SK-N-SH (cell line): ENCODE data around the gene ABCF3. TPM values are rescaled to one million over a fixed set of nuclear protein-coding genes. Genes with fewer than 3 reads are reported as not detected.
"Not testable (repeated sequence)": the region's sequence is repeated elsewhere in the genome, so short reads cannot be mapped to it uniquely, and the experiment has no call there.

ENCODE experiments used
- CTCF ChIA-PET: fragments of 300-600, 350-600 bp; formaldehyde crosslinking; extraction: SDS; loops from one replicate; lab custom pipeline; 2021; lab: Yijun Ruan, JAX
- POLR2A ChIA-PET: fragments of 350-600 bp; sonication (Branson Sonifier 250); formaldehyde crosslinking; extraction: SDS; loops from one replicate; lab custom pipeline; 2020; ENCODE audit warnings: antibody characterized with exemption, inconsistent platforms; lab: Yijun Ruan, JAX
- DNase-seq: peaks from one replicate; pipeline ENCODE4 v3.0.0; 2012
- H2AFZ ChIP-seq: fragments of 200-600 bp; sonication (generic); 2 replicates; pipeline ENCODE4 v1.8.1; 2016; ENCODE audit warnings: antibody characterized with exemption, mild to moderate bottlenecking, low read depth
- H3F3A ChIP-seq: fragments of 200-600 bp; sonication (generic); replicated peaks from 2 replicates; pipeline ENCODE3; 2016; ENCODE audit warnings: antibody characterized with exemption, mild to moderate bottlenecking; ENCODE audit not compliant: insufficient read depth
- H3K27ac ChIP-seq, 2 experiments: fragments of 200-500 bp in 1 of 2; fragments of 200-600 bp in 1 of 2; sonication (Bioruptor generic) in 1 of 2; sonication (generic), shearing (Covaris generic) in 1 of 2; 2 replicates each; pipeline versions ENCODE4 v1.5.1 to v1.6.1; 2014 to 2016; ENCODE audit warnings: low read depth in 2 of 2, inconsistent platforms in 1 of 2, low read length in 1 of 2, mild to moderate bottlenecking in 1 of 2, mixed read lengths in 1 of 2
- H3K27me3 ChIP-seq: fragments of 200-600 bp; sonication (generic), shearing (Covaris generic); 2 replicates; pipeline ENCODE4 v1.6.1; 2016; ENCODE audit warnings: mixed run types; ENCODE audit not compliant: insufficient read depth
- H3K36me3 ChIP-seq, 2 experiments: fragments of 200-500 bp in 1 of 2; fragments of 200-600 bp in 1 of 2; sonication (Bioruptor generic) in 1 of 2; sonication (generic) in 1 of 2; replicated peaks in 1 of 2; 2 replicates each; pipeline versions ENCODE3 to v1.5.1; 2014 to 2016; ENCODE audit warnings: low read length in 1 of 2, mild to moderate bottlenecking in 1 of 2; ENCODE audit not compliant: insufficient read depth in 2 of 2, control insufficient read depth in 1 of 2
- H3K4me1 ChIP-seq, 2 experiments: fragments of 200-500 bp in 1 of 2; fragments of 200-600 bp in 1 of 2; sonication (Bioruptor generic) in 1 of 2; sonication (generic), shearing (Covaris generic) in 1 of 2; 2 replicates each; pipeline versions ENCODE4 v1.5.1 to v1.6.1; 2014 to 2016; ENCODE audit warnings: low read depth in 1 of 2, low read length in 1 of 2, mixed run types in 1 of 2; ENCODE audit not compliant: insufficient read depth in 2 of 2, control insufficient read depth in 1 of 2
- H3K4me2 ChIP-seq: fragments of 200-600 bp; sonication (generic), shearing (Covaris generic); 2 replicates; pipeline ENCODE4 v1.6.1; 2017; ENCODE audit warnings: mixed run types
- H3K4me3 ChIP-seq, 2 experiments: fragments of 200-500 bp in 1 of 2; fragments of 200-600 bp in 1 of 2; sonication (Bioruptor generic) in 1 of 2; sonication (generic), shearing (Covaris generic) in 1 of 2; 2 replicates each; pipeline versions ENCODE4 v1.5.1 to v1.8.1; 2014 to 2016; ENCODE audit warnings: low read depth in 2 of 2, inconsistent platforms in 1 of 2, low read length in 1 of 2, mild to moderate bottlenecking in 1 of 2, mixed read lengths in 1 of 2, moderate library complexity in 1 of 2
- H3K79me2 ChIP-seq: fragments of 200-600 bp; sonication (generic); 2 replicates; pipeline ENCODE4 v1.8.1; 2017; ENCODE audit warnings: mild to moderate bottlenecking; ENCODE audit not compliant: insufficient read depth
- H3K9ac ChIP-seq: fragments of 200-600 bp; sonication (generic); 2 replicates; pipeline ENCODE4 v1.6.1; 2017; ENCODE audit warnings: mixed run types
- H3K9me2 ChIP-seq: fragments of 200-600 bp; sonication (generic); 2 replicates; pipeline ENCODE4 v1.6.1; 2017; ENCODE audit warnings: mixed run types
- H3K9me3 ChIP-seq: fragments of 200-600 bp; sonication (generic); 2 replicates; pipeline ENCODE4 v1.6.1; 2017; ENCODE audit warnings: mixed run types, mild to moderate bottlenecking, moderate library complexity
- H4K20me1 ChIP-seq: fragments of 200-600 bp; sonication (generic); 2 replicates; pipeline ENCODE4 v1.6.1; 2017; ENCODE audit warnings: mild to moderate bottlenecking, mixed run types; ENCODE audit not compliant: insufficient read depth
- EZH2phosphoT487 ChIP-seq: fragments of 200-600 bp; sonication (generic); IDR thresholded peaks from 2 replicates; pipeline ENCODE4 v1.6.1; 2017; ENCODE audit warnings: low read depth, mixed run types, mild to moderate bottlenecking, antibody characterized with exemption, moderate library complexity, borderline replicate concordance
- FOXJ3 ChIP-seq: sonication (generic); formaldehyde crosslinking; IDR thresholded peaks from 2 replicates; pipeline ENCODE4 v1.5.1; 2020; ENCODE audit warnings: mild to moderate bottlenecking, missing genetic modification reagents
- MEF2A ChIP-seq: IDR thresholded peaks from 2 replicates; pipeline ENCODE4 v1.4.0; 2012; ENCODE audit warnings: low read depth, borderline replicate concordance
- MXI1 ChIP-seq: IDR thresholded peaks from 2 replicates; pipeline ENCODE4 v1.6.1; 2012; ENCODE audit warnings: mild to moderate bottlenecking, low read depth, low read length, improper control_type of control experiment
- NRF1 ChIP-seq: IDR thresholded peaks from 2 replicates; pipeline ENCODE4 v1.6.1; 2012; ENCODE audit warnings: low read depth, mild to moderate bottlenecking, low read length
- RAD21 ChIP-seq: IDR thresholded peaks from 2 replicates; pipeline ENCODE4 v1.6.1; 2012; ENCODE audit warnings: mild to moderate bottlenecking, low read length
- SMC3 ChIP-seq: IDR thresholded peaks from 2 replicates; pipeline ENCODE4 v1.6.1; 2012; ENCODE audit warnings: low read depth, low read length, improper control_type of control experiment
- TCF12 ChIP-seq: IDR thresholded peaks from 2 replicates; pipeline ENCODE4 v1.4.0; 2012
- WGBS: methylation state at CpG from one replicate; pipeline ENCODE4 v1.1.6; 2017; ENCODE audit warnings: low lambda C conversion rate; 5-methylcytosine and 5-hydroxymethylcytosine counted together
- polyA plus RNA-seq, 3 experiments: library from polyadenylated mRNA; depleted of rRNA; stranded (reverse); fragments of >200 nt; gene quantifications; 2 replicates each; pipeline ENCODE4 v1.2.3, GENCODE V29; 2012
- TF ChIP-seq, protein P1 (sequence below): fragments of 200-600 bp; sonication (generic); IDR thresholded peaks from 2 replicates; pipeline ENCODE4 v1.6.1; 2017; ENCODE audit warnings: antibody characterized with exemption, mild to moderate bottlenecking, moderate library complexity
- TF ChIP-seq, protein P2 (sequence below): IDR thresholded peaks from 2 replicates; pipeline ENCODE4 v1.6.1; 2012; ENCODE audit warnings: mild to moderate bottlenecking, low read depth, low read length, moderate library complexity
- TF ChIP-seq, protein P3 (sequence below): IDR thresholded peaks from 2 replicates; pipeline ENCODE4 v1.4.0; 2012; ENCODE audit warnings: low read depth
- TF ChIP-seq, protein P4 (sequence below): IDR thresholded peaks from 2 replicates; pipeline ENCODE4 v1.4.0; 2012; ENCODE audit warnings: low read depth, borderline replicate concordance

ABCF3 gene
- polyA plus RNA-seq, 1 of the 3 experiments (the other 2 are of a cell fraction), result 55.6 TPM

DNA sequence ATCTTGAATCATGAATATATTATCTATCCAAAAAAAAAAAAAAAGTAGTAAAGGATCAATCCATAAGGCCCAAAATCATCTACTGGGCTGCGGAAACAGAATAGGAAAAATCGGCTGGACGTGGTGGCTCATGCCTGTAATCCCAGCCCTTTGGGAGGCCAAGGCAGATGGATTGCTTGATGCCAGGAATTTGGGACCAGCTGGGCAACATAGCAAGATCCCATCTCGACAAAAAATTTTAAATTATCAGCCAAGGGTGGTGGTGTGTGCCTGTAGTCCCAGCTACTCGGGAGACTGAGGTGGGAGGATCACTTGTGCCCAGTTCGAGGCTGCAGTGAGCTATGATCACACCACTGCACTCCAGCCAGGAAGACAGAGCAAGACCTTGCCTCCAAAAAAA, 36.9 kb upstream of the ABCF3 start:
- Histone ChIP-seq H3K4me1 (peaks cover 3 to 4% of the 10 kb centered on the region in 2 experiments; a peak in 1 of 4 replicates), H3F3A (peaks cover 14% of the 10 kb centered on the region), H3K27me3 (no peaks in the 10 kb centered on the region), H4K20me1 (no peaks in the 10 kb centered on the region), H2AFZ (no peak overlapping the region), H3K9me3 (no peaks in the 10 kb centered on the region), H3K9me2 (no peaks in the 10 kb centered on the region), H3K27ac (no peak overlapping the region), H3K36me3 (peaks cover 11 to 19% of the 10 kb centered on the region in 2 experiments), H3K79me2 (peaks cover 6% of the 10 kb centered on the region; the same call in 1 of the 2 replicates), H3K4me2 (no peak overlapping the region), H3K9ac (no peak overlapping the region), H3K4me3 (no peak overlapping the region)
- ChIA-PET POLR2A (interaction anchor here (0.6 kb wide), 1 partner anchor 65 kb away, joined by 3 read pairs; no protein-coding TSS in a partner anchor), CTCF (interaction anchor here (0.6 to 2.5 kb wide), 3 partner anchors 49 to 203 kb away, joined by 3 to 12 read pairs (median 4); partner anchors contain the start of gene EEF1AKMT4)
- 96% methylated on average over 6 of the region's 6 CpGs for whole genome bisulfite sequencing
- no peak for DNase-seq
- no peak for TF ChIP-seq MEF2A

DNA sequence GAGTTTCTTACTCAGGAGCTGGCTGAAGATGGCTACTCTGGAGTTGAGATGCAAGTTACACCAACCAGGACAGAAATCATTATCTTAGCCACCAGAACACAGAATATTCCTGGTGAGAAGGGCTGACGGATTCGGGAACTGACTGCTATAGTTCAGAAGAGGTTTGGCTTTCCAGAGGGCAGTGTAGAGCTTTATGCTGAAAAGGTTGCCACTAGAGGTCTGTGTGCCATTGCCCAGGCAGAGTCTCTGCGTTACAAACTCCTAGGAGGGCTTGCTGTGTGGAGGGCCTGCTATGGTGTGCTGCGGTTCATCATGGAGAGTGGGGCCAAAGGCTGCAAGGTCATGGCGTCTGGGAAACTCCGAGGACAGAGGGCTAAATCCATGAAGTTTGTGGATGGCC, 36.2 kb upstream of the ABCF3 start:
- TF ChIP-seq SMC3 (peak; percentile 22; the same call in 1 of the 2 replicates), RAD21 (peak; percentile 40)
- TF ChIP-seq, protein P1, sequence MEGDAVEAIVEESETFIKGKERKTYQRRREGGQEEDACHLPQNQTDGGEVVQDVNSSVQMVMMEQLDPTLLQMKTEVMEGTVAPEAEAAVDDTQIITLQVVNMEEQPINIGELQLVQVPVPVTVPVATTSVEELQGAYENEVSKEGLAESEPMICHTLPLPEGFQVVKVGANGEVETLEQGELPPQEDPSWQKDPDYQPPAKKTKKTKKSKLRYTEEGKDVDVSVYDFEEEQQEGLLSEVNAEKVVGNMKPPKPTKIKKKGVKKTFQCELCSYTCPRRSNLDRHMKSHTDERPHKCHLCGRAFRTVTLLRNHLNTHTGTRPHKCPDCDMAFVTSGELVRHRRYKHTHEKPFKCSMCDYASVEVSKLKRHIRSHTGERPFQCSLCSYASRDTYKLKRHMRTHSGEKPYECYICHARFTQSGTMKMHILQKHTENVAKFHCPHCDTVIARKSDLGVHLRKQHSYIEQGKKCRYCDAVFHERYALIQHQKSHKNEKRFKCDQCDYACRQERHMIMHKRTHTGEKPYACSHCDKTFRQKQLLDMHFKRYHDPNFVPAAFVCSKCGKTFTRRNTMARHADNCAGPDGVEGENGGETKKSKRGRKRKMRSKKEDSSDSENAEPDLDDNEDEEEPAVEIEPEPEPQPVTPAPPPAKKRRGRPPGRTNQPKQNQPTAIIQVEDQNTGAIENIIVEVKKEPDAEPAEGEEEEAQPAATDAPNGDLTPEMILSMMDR, result peak; percentile 15; the same call in 1 of the 2 replicates
- 89% methylated on average over 4 of the region's 6 CpGs for WGBS
- H3K4me1 ChIP-seq, H3K9me2 ChIP-seq, H3K4me2 ChIP-seq, H3K4me3 ChIP-seq, H2AFZ ChIP-seq, H3K9me3 ChIP-seq, H3K9ac ChIP-seq, H3K27ac ChIP-seq, POLR2A ChIA-PET, H3K27me3 ChIP-seq, H4K20me1 ChIP-seq, DNase-seq: not testable (repeated sequence)
- CTCF ChIA-PET, result interaction anchor here (0.6 to 2.5 kb wide), 3 partner anchors 100 to 203 kb away, joined by 3 to 12 read pairs (median 3); partner anchors contain the start of gene EEF1AKMT4
- peaks cover 12% of the 10 kb centered on the region; the same call in 1 of the 2 replicates for H3K79me2 ChIP-seq
- H3F3A ChIP-seq, result peaks cover 17% of the 10 kb centered on the region
- peaks cover 5 to 13% of the 10 kb centered on the region in 2 experiments for H3K36me3 ChIP-seq

DNA sequence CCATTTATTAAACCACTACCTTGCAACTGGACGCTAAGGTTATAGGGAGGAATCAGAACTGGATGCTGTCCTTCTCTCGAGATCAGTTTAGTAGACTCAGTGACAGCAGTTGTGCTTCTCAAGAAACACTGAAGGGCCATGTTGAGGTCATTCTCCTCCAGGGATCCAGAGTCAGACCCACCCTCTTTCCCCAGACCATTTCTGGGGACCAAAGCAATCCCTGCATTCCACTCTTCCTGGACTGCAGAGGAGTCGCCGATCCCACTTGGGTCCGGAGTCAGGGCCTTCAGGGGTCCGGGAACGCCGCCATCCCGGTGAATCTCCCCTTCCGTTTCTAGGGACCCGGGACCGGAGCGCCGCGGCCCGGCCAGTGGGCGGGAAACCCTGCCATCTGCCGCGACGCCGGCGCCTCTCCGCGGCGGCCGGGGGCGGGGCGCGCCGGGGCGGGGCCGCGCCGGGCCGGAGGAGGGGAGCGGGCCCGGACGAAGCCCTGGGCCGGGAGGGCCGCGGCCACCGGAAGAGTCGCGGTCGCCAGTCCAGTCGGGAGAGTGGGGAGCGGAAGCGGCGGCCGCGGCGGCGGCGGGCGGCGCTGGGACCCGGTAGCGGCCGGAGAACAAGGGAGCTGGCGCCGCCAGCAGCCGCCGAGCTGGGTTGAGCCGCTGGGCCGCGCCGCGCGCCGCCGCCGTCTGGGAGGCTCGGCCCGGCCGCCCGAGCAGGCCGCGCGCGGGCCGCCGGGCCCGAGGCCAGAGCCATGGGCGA, 30.9 kb upstream of the ABCF3 start, which contains the start of gene DVL3:
TSS of gene DVL3 (plus strand) at position 493 of the 759 bp plus-strand sequence. CDS start at position 752, 259 bp downstream.
- peaks cover 11 to 12% of the 10 kb centered on the region in 2 experiments; a peak in 3 of 4 replicates for H3K4me1 ChIP-seq
- POLR2A ChIA-PET, result interaction anchor here (0.7 to 1.9 kb wide), 4 partner anchors 9 to 623 kb away, joined by 3 to 9 read pairs (median 4); partner anchors contain the start of genes ABCF3 and EIF2B5
- CTCF ChIA-PET, result interaction anchor here (1.1 to 2.4 kb wide), 3 partner anchors 10 to 95 kb away, joined by 6 to 15 read pairs (median 13); partner anchors contain the start of gene EEF1AKMT4
- peaks cover 57% of the 10 kb centered on the region for H3K79me2 ChIP-seq
- H3F3A ChIP-seq, result peaks cover 20% of the 10 kb centered on the region
- H4K20me1 ChIP-seq, result peaks cover 32% of the 10 kb centered on the region
- H3K9me3 ChIP-seq, result no peaks in the 10 kb centered on the region
- H3K4me3 ChIP-seq, result peak within 1 kb of the TSS; percentile 80 to 95
- DNase-seq, result peak; percentile 97
- peaks cover 0 to 6% of the 10 kb centered on the region in 2 experiments for H3K36me3 ChIP-seq
- H3K9me2 ChIP-seq, result no peaks in the 10 kb centered on the region
- peak within 1 kb of the TSS; percentile 82 to 93 for H3K27ac ChIP-seq
- peak within 1 kb of the TSS; percentile 87 for H3K9ac ChIP-seq
- H3K4me2 ChIP-seq, result peak within 1 kb of the TSS; percentile 92
- no peaks in the 10 kb centered on the region for H3K27me3 ChIP-seq
- peak within 1 kb of the TSS; percentile 88 for H2AFZ ChIP-seq
- WGBS, result under 1% methylated on average over 10 of the region's 84 CpGs
- TF ChIP-seq, protein P2, sequence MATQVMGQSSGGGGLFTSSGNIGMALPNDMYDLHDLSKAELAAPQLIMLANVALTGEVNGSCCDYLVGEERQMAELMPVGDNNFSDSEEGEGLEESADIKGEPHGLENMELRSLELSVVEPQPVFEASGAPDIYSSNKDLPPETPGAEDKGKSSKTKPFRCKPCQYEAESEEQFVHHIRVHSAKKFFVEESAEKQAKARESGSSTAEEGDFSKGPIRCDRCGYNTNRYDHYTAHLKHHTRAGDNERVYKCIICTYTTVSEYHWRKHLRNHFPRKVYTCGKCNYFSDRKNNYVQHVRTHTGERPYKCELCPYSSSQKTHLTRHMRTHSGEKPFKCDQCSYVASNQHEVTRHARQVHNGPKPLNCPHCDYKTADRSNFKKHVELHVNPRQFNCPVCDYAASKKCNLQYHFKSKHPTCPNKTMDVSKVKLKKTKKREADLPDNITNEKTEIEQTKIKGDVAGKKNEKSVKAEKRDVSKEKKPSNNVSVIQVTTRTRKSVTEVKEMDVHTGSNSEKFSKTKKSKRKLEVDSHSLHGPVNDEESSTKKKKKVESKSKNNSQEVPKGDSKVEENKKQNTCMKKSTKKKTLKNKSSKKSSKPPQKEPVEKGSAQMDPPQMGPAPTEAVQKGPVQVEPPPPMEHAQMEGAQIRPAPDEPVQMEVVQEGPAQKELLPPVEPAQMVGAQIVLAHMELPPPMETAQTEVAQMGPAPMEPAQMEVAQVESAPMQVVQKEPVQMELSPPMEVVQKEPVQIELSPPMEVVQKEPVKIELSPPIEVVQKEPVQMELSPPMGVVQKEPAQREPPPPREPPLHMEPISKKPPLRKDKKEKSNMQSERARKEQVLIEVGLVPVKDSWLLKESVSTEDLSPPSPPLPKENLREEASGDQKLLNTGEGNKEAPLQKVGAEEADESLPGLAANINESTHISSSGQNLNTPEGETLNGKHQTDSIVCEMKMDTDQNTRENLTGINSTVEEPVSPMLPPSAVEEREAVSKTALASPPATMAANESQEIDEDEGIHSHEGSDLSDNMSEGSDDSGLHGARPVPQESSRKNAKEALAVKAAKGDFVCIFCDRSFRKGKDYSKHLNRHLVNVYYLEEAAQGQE, result peak; percentile 18; the same call in 1 of the 2 replicates
- TF ChIP-seq NRF1 (no peak), TCF12 (no peak), EZH2phosphoT487 (no peak), FOXJ3 (no peak), MXI1 (peak; percentile 6; the same call in 1 of the 2 replicates)
- TF ChIP-seq, protein P3, sequence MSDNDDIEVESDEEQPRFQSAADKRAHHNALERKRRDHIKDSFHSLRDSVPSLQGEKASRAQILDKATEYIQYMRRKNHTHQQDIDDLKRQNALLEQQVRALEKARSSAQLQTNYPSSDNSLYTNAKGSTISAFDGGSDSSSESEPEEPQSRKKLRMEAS, result peak; percentile 33; the same call in 1 of the 2 replicates
- TF ChIP-seq, protein P4, sequence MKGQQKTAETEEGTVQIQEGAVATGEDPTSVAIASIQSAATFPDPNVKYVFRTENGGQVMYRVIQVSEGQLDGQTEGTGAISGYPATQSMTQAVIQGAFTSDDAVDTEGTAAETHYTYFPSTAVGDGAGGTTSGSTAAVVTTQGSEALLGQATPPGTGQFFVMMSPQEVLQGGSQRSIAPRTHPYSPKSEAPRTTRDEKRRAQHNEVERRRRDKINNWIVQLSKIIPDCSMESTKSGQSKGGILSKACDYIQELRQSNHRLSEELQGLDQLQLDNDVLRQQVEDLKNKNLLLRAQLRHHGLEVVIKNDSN, result no peak
